H1 (cell line): ENCODE results near the gene MYO16. TPM values are rescaled to one million over a fixed set of nuclear protein-coding genes. Genes with fewer than 3 reads are reported as not detected.

Source experiments
- CEBPB ChIP-seq: IDR thresholded peaks from 2 replicates; pipeline ENCODE4 v1.6.1; 2012; ENCODE audit warnings: low read depth, low read length
- CHD2 ChIP-seq: IDR thresholded peaks from 2 replicates; pipeline ENCODE4 v1.6.1; 2012; ENCODE audit warnings: low read length, improper control_type of control experiment
- RNF2 ChIP-seq: fragments of 200-900, 300-1000 bp; sonication (generic); IDR thresholded peaks from 2 replicates; pipeline ENCODE4 v1.7.1; 2016; ENCODE audit warnings: borderline replicate concordance, low read depth, mild to moderate bottlenecking, antibody characterized with exemption, low read length; ENCODE audit not compliant: poor library complexity, severe bottlenecking; ENCODE audit errors: missing control alignments
- RXRA ChIP-seq: IDR thresholded peaks from 2 replicates; pipeline ENCODE4 v1.6.1; 2011; ENCODE audit warnings: low read depth, mild to moderate bottlenecking, low read length, moderate library complexity; ENCODE audit not compliant: insufficient read depth
- SIN3A ChIP-seq, 2 experiments: IDR thresholded peaks in 1 of 2; conservative IDR thresholded peaks in 1 of 2; 2 replicates each; pipeline ENCODE4 v1.6.1; 2011 to 2012; ENCODE audit warnings: low read length in 2 of 2, improper control_type of control experiment in 1 of 2, low read depth in 1 of 2, mild to moderate bottlenecking in 1 of 2
- polyA plus RNA-seq, 7 experiments: library from polyadenylated mRNA; depleted of rRNA in 3 of 7; stranded (reverse) in 5 of 7; unstranded in 2 of 7; fragments of >200 nt in 5 of 7; fragments of 200-250 nt in 2 of 7; gene quantifications; 1 replicate in 5 of 7; 2 replicates in 1 of 7; 4 replicates in 1 of 7; pipeline versions ENCODE4 v1.2.1 to v1.2.3, GENCODE V29; 2011 to 2013; ENCODE audit warnings: missing spikeins in 2 of 7, mixed read lengths in 2 of 7
- total RNA-seq: library from RNA; stranded (reverse); fragmentation: NEBNext Ultra II Directional; extraction: Animal tissue kit (Norgen Biotek cat#: 25700); gene quantifications from 2 replicates; pipeline ENCODE4 v1.2.1, GENCODE V29; 2021

The MYO16 gene
- total and polyA plus RNA-seq, 2 of the 8 experiments (the other 6 are each of a cell fraction or from before 2014, with no cell fraction given), result 0.02 to 0.22 TPM

DNA sequence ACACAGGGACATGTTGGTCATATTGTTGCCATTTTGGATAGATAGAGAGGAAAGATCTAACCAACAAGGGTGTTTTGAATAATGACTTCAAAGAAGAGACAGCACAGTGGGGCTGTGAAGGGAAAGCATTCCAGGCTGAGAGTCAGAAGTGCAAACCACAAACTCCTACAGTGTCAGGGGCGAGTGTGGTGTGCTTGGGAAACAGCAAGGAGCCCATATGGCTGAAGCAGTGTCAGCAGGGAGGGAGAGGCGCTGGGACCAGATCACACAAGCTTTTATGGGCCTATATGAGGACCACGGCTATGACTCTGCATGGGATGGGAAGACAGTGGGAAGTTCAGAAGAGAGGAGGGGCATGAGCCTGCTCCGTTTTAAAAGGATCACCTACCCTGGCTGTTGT lies 166.4 kb downstream of the MYO16 start (continued):
- TF ChIP-seq RNF2 (no peak), RXRA (no peak), SIN3A (conservative IDR thresholded peaks at IDR 0.05 in 1 of 2, IDR thresholded peaks at IDR 0.05 in 1 of 2; ENCODE audit: low read depth in 1 of 2, low read length in 2 of 2) (no peak), CHD2 (no peak), CEBPB (no peak)
